Suprapubic skin (tissue), 4 donors: ENCODE data around the gene GPX2. TPM values are rescaled to one million over a fixed set of nuclear protein-coding genes. Genes with fewer than 3 reads are reported as not detected.

Source experiments
- DNase-seq, 2 donors: peaks; one replicate each; pipeline ENCODE4 v3.0.0-alpha.2; 2019; ENCODE audit warnings: low spot score in 2 of 2
- H3K27ac ChIP-seq: fragments of 200-600 bp; sonication (generic); one replicate; pipeline ENCODE4 v1.5.1; 2019
- H3K27me3 ChIP-seq: fragments of 200-600 bp; sonication (generic); one replicate; pipeline ENCODE4 v1.5.1; 2019
- H3K36me3 ChIP-seq: fragments of 200-600 bp; sonication (generic); one replicate; pipeline ENCODE4 v1.5.1; 2019
- H3K4me1 ChIP-seq: fragments of 200-600 bp; sonication (generic); one replicate; pipeline ENCODE4 v1.5.1; 2019
- H3K4me3 ChIP-seq: fragments of 200-600 bp; sonication (generic); one replicate; pipeline ENCODE4 v1.5.1; 2019; ENCODE audit warnings: mild to moderate bottlenecking
- H3K9me3 ChIP-seq: fragments of 200-600 bp; sonication (generic); one replicate; pipeline ENCODE4 v1.5.1; 2019
- CTCF ChIP-seq, 2 donors: fragments of 200-600 bp in 1 of 2; fragments of 450-650 bp in 1 of 2; sonication (generic) in 1 of 2; IDR thresholded peaks; one replicate each; pipeline ENCODE4 v1.5.1; 2016 to 2019; ENCODE audit warnings: antibody characterized with exemption in 2 of 2, mild to moderate bottlenecking in 1 of 2, moderate library complexity in 1 of 2
- EP300 ChIP-seq: sonication (generic); formaldehyde crosslinking; IDR thresholded peaks from one replicate; pipeline ENCODE4 v1.6.1; 2017; ENCODE audit warnings: antibody characterized with exemption
- POLR2A ChIP-seq, 2 donors: fragments of 450-650 bp; IDR thresholded peaks; one replicate each; pipeline ENCODE4 v1.6.1; 2017; ENCODE audit warnings: antibody characterized with exemption in 2 of 2, mild to moderate bottlenecking in 2 of 2, moderate library complexity in 2 of 2
- POLR2AphosphoS5 ChIP-seq, 3 donors: sonication (generic); formaldehyde crosslinking; IDR thresholded peaks; one replicate each; pipeline ENCODE4 v1.6.1; 2017; ENCODE audit warnings: antibody characterized with exemption in 3 of 3
- WGBS: methylation state at CpG from one replicate; pipeline ENCODE4 v1.1.5; 2018; 5-methylcytosine and 5-hydroxymethylcytosine counted together
- total RNA-seq, 4 donors: library from RNA; depleted of rRNA; stranded (reverse); fragments of >200 nt; gene quantifications; one replicate each; pipeline ENCODE4 v1.1.0, GENCODE V29; 2016

GPX2 gene
- total RNA-seq, 4 donors from 2014 or later, result 10.0 to 65.0 (median 27.6) TPM

DNA sequence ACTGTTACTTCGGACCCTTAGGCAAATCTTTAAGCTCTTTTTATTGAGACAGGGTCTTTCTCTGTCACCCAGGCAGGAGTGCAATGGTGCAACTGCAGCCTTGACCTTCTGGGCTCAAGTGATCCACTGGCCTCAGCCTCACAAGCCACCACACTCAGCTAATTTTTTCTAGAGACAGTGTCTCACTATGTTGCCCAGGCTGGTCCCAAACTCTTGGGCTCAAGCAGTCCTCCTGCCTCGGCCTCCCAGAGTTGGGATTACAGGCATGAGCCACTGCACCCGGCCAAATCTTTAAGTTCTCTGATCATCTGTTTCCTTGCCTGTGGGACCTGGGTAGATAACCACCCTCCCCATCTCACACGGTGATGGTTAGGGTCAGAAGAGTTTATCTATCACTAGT is 2.3 kb upstream of the GPX2 start:
- Histone ChIP-seq H3K36me3 (peaks cover 36% of the 10 kb centered on the region), H3K4me3 (no peak overlapping the region), H3K27ac (no peak overlapping the region), H3K9me3 (no peaks in the 10 kb centered on the region), H3K4me1 (peaks cover 15% of the 10 kb centered on the region), H3K27me3 (no peaks in the 10 kb centered on the region)
- no peak for DNase-seq
- WGBS, result 84% methylated on average over 4 of the region's 4 CpGs
- TF ChIP-seq CTCF (IDR thresholded peaks at IDR 0.05) (no peak), EP300 (no peak), POLR2AphosphoS5 (IDR thresholded peaks at IDR 0.05) (no peak), POLR2A (IDR thresholded peaks at IDR 0.05) (no peak)

DNA sequence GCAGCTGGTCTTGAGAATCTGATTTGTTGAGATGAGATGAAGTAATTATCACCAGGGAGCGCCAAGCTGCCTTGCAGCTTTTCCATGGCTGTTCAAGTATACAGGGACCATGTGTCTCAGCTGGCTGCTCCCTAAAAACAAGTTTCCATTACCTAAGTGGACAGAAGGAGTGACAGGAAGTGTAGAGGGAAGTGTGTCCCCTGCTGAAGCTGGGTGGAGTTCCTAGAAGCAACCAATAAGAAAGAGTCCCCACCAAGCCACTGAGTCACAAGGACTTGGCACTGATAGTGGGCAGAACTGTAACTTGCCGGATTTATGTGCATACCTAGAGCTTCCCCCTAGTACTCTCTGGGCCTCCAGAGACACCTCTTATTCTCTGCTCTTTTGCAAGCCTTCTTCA is 1.5 kb upstream of the GPX2 start:
- Histone ChIP-seq H3K9me3 (no peaks in the 10 kb centered on the region), H3K36me3 (peaks cover 33% of the 10 kb centered on the region), H3K27ac (no peak overlapping the region), H3K27me3 (no peaks in the 10 kb centered on the region), H3K4me1 (peaks cover 15% of the 10 kb centered on the region), H3K4me3 (no peak overlapping the region)
- 71% methylated on average over 2 of the region's 2 CpGs for WGBS
- DNase-seq, result peak in 1 of 2 donors; percentile 4
- no peak for TF ChIP-seq CTCF (IDR thresholded peaks at IDR 0.05)
- TF ChIP-seq POLR2AphosphoS5 (IDR thresholded peaks at IDR 0.05), result no peak
- TF ChIP-seq POLR2A (IDR thresholded peaks at IDR 0.05), result no peak
- TF ChIP-seq EP300, result no peak

GRCh38 chr14:64943556-64943955 is 1.0 kb upstream of the GPX2 start:
- 66% methylated on average over 6 of the region's 6 CpGs for WGBS
- DNase-seq, result no peak
- H3K27me3 ChIP-seq, result no peaks in the 10 kb centered on the region
- H3K4me3 ChIP-seq, result no peak overlapping the region
- peaks cover 30% of the 10 kb centered on the region for H3K36me3 ChIP-seq
- no peak overlapping the region for H3K27ac ChIP-seq
- H3K9me3 ChIP-seq, result no peaks in the 10 kb centered on the region
- TF ChIP-seq EP300 (no peak), POLR2A (IDR thresholded peaks at IDR 0.05) (no peak), CTCF (IDR thresholded peaks at IDR 0.05) (no peak), POLR2AphosphoS5 (IDR thresholded peaks at IDR 0.05) (no peak)
- peaks cover 15% of the 10 kb centered on the region for H3K4me1 ChIP-seq

DNA sequence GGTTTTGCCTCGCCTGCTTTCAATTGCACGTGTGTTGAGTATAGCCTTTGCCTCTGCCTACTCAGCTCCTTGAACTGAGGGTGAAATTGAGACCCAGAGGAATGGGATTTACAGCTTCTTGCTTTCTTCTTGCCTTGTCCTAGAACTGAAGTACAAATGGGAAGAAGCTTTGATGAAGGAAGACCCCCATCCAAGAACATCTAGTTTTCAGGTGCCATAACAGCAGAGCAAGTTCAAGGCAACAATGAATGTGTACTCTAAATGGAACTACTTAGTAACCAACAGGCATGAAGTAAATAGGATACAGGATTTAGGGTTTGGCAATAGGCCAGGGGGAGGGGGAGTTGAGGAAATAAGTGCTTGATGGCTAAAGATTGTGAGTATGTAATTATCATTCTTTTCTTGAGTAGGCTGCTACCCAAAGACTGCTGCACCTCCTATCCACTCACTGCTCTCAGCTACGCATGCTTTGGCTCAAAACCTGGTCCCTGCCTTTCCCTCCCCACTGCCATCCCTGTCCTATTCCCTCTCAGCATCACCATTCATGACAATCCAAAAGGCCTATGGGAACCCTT is 2.1 kb downstream of the GPX2 start:
- 93% methylated on average over 3 of the region's 3 CpGs for WGBS
- no peak for DNase-seq
- no peak overlapping the region for H3K27ac ChIP-seq
- H3K27me3 ChIP-seq, result no peaks in the 10 kb centered on the region
- TF ChIP-seq POLR2AphosphoS5 (IDR thresholded peaks at IDR 0.05), result no peak
- no peak for TF ChIP-seq CTCF (IDR thresholded peaks at IDR 0.05)
- TF ChIP-seq EP300, result no peak
- no peak for TF ChIP-seq POLR2A (IDR thresholded peaks at IDR 0.05)
- H3K36me3 ChIP-seq, result peaks cover 19% of the 10 kb centered on the region
- no peak overlapping the region for H3K4me3 ChIP-seq
- H3K9me3 ChIP-seq, result no peaks in the 10 kb centered on the region
- H3K4me1 ChIP-seq, result peaks cover 17% of the 10 kb centered on the region

DNA sequence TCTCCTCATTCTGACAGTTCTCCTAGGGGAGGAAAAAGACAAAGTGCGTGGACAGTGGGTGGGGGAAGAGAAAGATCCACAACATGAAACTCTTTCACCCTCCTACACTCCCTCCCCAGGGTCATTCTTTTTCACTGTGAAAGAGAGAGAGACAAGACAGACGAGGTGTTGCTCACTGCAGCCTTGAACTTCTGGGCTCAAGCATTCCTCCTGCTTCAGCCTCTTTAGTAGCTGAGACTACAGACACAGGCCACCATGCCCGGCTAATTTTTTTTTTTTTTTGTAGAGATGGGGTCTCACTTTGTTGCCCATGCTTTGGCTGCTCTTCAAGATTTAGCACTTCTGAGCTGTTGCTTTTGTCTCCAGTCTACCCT is 2.7 kb downstream of the GPX2 start:
- H3K36me3 ChIP-seq, result peaks cover 19% of the 10 kb centered on the region
- H3K27me3 ChIP-seq, result no peaks in the 10 kb centered on the region
- no peaks in the 10 kb centered on the region for H3K9me3 ChIP-seq
- no peak for DNase-seq
- no peak overlapping the region for H3K4me3 ChIP-seq
- peaks cover 17% of the 10 kb centered on the region for H3K4me1 ChIP-seq
- no peak overlapping the region for H3K27ac ChIP-seq
- WGBS, result 85% methylated on average over 3 of the region's 3 CpGs
- TF ChIP-seq EP300 (no peak), CTCF (IDR thresholded peaks at IDR 0.05) (no peak), POLR2AphosphoS5 (IDR thresholded peaks at IDR 0.05) (no peak)
